LNCaP clone FGC (cell line): Measurements from ENCODE around the gene ADAMTS7.
A peak's percentile ranks its signal among the peaks of the same experiment; 100 is the strongest.
"Not testable (repeated sequence)": the region's sequence is repeated elsewhere in the genome, so short reads cannot be mapped to it uniquely, and the experiment has no call there.

ENCODE experiments used
- DNase-seq: peaks from one replicate; pipeline ENCODE4 v3.0.0-alpha.2; 2011; ENCODE audit warnings: low read depth
- H3K4me3 ChIP-seq: 2 replicates; pipeline ENCODE4 v1.5.1; 2011; ENCODE audit warnings: mild to moderate bottlenecking, low read depth, low read length, control low read depth
- CTCF ChIP-seq: IDR thresholded peaks from 2 replicates; pipeline ENCODE4 v1.5.1; 2012; ENCODE audit warnings: mild to moderate bottlenecking; ENCODE audit not compliant: control insufficient read depth, insufficient read depth; ENCODE audit errors: extremely low read depth

The ADAMTS7 gene

GRCh38 chr15:78750566-78750965 lies 60.7 kb downstream of the ADAMTS7 start:
- no peak overlapping the region for H3K4me3 ChIP-seq
- DNase-seq = no peak
- no peak for TF ChIP-seq CTCF

DNA sequence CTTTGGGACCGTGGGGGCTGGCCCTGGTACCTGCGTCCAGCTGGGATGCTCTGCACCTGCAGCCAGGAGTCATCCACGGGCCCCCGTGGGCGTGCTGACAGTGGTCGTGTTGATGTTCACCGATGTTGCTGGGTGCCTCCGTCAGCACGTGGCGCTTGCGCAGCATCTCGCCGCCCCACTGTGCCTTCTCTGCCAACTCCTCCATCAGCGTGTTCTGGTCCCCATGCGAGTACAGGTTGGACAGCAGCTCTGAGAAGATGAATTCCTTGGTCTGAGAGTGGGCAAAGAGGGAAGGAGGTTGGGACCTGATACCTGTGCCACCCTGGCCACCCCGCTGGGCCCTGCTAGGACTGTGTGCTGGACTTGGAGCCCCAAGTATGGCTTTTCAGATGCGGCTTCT lies 61.4 kb downstream of the ADAMTS7 start:
- no peak overlapping the region for H3K4me3 ChIP-seq
- TF ChIP-seq CTCF = no peak
- DNase-seq = no peak

DNA sequence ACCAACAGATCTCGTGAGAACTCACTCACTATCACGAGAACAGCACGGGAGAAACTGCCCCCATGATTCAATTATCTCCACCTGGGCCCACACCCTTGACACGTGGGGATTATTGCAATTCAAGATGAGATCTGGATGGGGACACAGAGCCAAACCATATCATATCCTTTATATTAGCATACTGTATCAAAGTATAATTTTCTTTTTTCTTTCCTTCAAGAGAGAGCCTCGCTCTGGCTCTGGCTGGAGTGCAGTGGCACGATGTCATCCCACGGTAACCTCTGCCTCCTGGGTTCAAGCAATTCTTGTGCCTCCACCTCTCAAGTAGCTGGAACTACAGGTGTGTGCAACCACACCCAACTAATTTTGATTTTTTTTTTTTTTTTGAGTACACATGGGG lies 63.4 kb downstream of the ADAMTS7 start:
- not testable (repeated sequence) for DNase-seq, H3K4me3 ChIP-seq

GRCh38 chr15:78741674-78742073 lies 69.6 kb downstream of the ADAMTS7 start:
- H3K4me3 ChIP-seq, DNase-seq: not testable (repeated sequence)

DNA sequence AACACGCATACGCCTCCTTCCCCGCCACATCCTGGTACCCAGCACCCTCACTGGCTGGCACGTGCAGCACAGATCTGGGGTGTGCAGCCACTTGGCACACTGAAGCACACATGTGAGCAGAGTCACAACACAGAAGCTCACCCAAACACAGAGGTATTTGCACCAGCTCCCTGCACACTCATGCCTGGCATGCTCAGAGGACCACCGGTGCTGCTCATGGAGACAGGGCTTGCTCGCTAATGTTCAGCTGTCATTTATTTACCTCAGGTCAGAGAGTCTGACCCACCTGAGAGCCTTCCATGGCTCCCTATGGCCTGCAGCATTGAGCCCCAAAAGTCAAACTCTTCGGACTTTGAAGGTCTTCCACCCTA lies 70.4 kb downstream of the ADAMTS7 start:
- TF ChIP-seq CTCF = no peak
- H3K4me3 ChIP-seq = no peak overlapping the region
- no peak for DNase-seq

DNA sequence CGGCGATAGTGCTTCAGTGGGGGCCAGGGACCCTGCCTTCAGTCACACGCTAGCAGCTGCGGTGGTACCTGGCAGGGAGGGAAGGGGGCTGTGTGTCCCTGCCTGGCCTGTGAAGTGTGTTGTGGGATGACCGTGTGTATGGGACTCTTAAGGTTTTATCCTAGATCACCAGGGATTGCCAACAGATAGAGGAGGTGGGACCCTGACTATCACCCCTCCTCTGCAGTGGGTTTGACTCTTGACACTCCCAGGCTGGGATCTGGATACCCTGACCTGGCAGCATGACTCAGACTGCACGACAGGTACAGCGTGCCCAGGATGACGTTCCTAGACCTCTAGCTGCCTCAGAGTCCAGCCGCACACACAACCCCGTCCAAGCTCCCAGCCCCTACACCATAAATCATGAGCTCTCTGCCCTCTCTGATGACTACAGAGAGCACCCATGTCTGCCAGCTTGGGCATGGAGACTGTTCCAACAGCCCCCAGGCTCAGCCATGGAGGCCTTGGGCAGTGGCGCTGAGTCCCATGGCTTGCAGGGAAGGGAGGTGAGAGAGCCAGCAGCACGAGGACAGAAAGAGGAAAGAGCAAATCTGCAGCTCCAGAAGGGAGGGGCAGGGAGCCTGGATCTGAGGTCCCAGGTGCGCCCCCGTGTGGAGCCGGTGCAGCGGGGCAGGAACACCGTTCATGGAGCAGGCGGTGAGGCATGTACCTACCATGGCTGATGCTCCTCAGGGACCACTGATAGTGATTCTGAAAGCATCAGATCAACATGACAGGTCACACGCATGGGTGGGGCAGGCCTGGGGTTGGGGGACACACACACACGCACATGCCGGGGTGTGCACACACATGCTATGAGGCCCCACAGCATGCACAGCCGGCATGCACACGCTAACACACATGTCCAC lies 71.0 kb downstream of the ADAMTS7 start:
- peak; percentile 84 for TF ChIP-seq CTCF
- peak; percentile 52 for DNase-seq

GRCh38 chr15:78739206-78739605 lies 72.1 kb downstream of the ADAMTS7 start:
- H3K4me3 ChIP-seq = no peak overlapping the region
- TF ChIP-seq CTCF = no peak
- no peak for DNase-seq

More for the DNA sequence above, 71.0 kb downstream of the ADAMTS7 start:
- no peak overlapping the region for H3K4me3 ChIP-seq

DNA sequence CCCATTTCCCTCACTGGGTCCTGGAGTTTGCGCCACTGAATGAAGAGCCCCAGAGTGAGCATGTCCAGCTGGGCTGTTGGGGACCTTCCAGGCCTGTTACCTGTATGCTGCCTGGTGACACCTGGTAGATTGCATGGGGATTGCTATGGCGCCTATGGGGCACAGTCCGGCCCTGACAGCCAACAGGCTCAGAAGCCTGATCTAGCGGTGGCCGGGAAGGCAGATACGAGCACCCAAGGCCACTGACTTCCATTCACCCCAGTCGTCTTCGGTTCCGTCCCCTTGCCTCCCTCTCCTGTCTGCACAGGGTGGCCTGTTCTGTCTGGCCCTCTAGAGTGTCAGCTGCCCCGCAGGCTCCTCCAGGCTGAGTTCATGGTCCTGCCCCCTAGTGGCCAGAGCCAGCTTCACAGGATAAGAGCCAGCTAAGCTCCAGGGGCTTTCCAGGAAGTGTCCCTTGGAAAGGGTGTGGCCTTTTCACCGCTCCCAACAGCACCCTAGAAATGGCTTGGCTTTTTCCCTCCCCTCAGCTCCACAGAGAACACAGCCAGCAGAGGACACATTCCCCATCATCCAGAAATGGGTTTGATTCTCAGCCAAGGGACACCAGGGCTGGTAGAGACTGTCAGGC lies 73.2 kb downstream of the ADAMTS7 start:
- not testable (repeated sequence) for DNase-seq, H3K4me3 ChIP-seq
- peak; percentile 16; the same call in 1 of the 2 replicates for TF ChIP-seq CTCF
